HUES48 (cell line): ENCODE results near the gene MEG3.
"Not testable (repeated sequence)": the region's sequence is repeated elsewhere in the genome, so short reads cannot be mapped to it uniquely, and the experiment has no call there.

Experiments used
- H3K27ac ChIP-seq: one replicate; pipeline ENCODE4 v1.7.0; 2013; ENCODE audit warnings: low read depth, low read length, inconsistent platforms
- H3K27me3 ChIP-seq: 2 replicates; pipeline ENCODE4 v1.6.1; 2013; ENCODE audit warnings: mild to moderate bottlenecking, low read length; ENCODE audit not compliant: control insufficient read depth, insufficient read depth
- H3K36me3 ChIP-seq: 2 replicates; pipeline ENCODE4 v1.6.1; 2013; ENCODE audit warnings: low read length; ENCODE audit not compliant: control insufficient read depth, insufficient read depth
- H3K4me1 ChIP-seq: 2 replicates; pipeline ENCODE4 v1.6.1; 2013; ENCODE audit warnings: mild to moderate bottlenecking, low read length; ENCODE audit not compliant: control insufficient read depth, insufficient read depth
- H3K4me3 ChIP-seq: 2 replicates; pipeline ENCODE4 v1.5.1; 2013; ENCODE audit warnings: mild to moderate bottlenecking, low read depth, low read length
- H3K9ac ChIP-seq: 2 replicates; pipeline ENCODE4 v1.6.1; 2013; ENCODE audit warnings: mild to moderate bottlenecking, low read depth, low read length, moderate library complexity
- H3K9me3 ChIP-seq: 2 replicates; pipeline ENCODE4 v1.6.1; 2013; ENCODE audit warnings: low read length; ENCODE audit not compliant: control insufficient read depth, insufficient read depth

The MEG3 gene

DNA sequence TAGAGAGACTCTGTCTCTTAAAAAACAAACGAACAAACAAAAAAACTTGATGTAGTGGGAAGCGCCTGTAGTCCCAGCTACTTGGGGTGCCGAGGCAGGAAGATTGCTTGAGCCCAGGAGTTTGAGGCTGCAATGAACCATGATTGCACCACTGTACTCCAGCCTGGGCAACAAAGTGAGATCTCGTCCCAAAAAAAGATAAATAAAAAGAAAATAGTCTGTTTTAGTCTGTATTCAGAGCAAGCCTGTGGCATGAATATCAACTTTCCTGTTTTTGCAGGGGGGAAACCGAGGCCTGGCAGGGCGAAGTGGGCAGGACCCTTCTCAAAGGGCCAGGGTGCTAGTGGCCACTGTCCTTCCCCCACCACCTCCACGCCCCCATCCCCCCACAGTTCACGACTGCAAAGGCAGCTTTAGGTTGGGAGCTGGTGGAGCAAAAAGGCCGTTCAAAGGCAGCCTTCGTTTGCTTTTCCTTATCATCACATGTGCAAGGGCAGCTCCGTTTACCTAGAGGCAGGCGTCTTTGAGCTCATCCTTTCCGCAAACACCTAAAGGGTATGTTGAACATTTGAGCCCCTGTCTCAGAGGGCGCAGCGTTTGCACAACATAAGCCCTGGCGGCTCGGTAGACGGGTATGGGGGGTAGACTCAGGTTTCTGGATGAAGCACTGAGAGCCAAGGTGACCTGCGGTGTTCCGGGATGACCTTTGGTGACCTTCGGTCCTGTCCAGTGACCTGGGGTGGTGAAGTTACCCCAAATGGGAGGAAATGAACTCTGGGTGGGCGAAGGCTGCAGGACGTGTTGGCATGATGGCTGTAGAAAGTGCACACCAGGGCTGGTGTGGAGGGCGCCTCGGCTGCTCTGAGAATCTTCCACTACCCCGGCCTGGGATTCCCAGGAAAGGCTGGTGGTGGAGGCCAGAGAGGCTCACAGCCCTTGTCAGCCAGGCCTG is 8.7 kb upstream of the MEG3 start:
- Histone ChIP-seq H3K27ac (no peak overlapping the region), H3K9me3 (no peaks in the 10 kb centered on the region; the same call in 1 of the 2 replicates), H3K4me3 (no peak overlapping the region), H3K4me1 (peaks cover 6% of the 10 kb centered on the region), H3K27me3 (no peaks in the 10 kb centered on the region), H3K36me3 (no peaks in the 10 kb centered on the region), H3K9ac (no peak overlapping the region)

DNA sequence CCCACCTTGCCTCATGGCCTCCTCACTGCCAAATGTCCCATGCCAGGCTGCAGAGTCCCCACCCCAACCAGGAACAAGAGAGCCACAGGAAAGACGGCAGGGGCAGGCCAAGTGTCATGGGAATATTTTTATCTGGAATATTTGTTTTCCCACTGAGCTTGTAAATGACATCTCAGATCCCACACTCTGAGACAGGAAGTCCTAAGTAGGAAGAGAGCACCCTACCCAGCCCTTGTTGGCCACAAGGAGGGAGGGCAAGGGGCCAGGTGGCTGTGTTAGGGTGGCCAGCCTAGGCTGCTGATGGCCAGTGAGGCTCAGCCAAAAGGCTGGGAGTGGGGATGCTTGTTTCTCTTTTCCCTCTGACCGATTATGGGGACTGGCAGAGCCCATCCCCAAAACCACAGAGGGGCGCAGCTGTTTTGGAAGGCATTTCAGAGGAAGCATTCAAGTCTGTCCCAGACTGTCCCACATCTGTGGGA is 7.7 kb upstream of the MEG3 start:
- Histone ChIP-seq H3K27ac (no peak overlapping the region), H3K4me3 (no peak overlapping the region), H3K9me3 (no peaks in the 10 kb centered on the region), H3K9ac (no peak overlapping the region), H3K27me3 (no peaks in the 10 kb centered on the region), H3K36me3 (no peaks in the 10 kb centered on the region), H3K4me1 (peaks cover 6% of the 10 kb centered on the region)

DNA sequence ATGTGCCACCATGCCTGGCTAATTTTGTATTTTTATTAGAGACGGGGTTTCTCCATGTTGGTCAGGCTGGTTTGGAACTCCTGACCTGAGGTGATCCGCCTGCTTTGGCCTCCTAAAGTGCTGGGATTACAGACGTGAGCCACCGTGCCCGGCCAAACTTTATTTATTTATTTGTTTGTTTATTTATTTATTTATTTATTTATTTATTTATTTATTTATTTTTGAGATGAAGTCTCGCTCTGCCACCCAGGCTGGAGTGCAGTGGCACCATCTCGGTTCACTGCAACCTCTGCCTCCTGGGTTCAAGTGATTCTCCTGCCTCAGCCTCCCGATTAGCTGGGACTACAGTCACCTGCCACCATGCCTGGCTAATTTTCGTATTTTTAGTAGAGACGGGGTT is 7.0 kb upstream of the MEG3 start:
- H3K4me3 ChIP-seq, H3K4me1 ChIP-seq, H3K9me3 ChIP-seq: not testable (repeated sequence)

DNA sequence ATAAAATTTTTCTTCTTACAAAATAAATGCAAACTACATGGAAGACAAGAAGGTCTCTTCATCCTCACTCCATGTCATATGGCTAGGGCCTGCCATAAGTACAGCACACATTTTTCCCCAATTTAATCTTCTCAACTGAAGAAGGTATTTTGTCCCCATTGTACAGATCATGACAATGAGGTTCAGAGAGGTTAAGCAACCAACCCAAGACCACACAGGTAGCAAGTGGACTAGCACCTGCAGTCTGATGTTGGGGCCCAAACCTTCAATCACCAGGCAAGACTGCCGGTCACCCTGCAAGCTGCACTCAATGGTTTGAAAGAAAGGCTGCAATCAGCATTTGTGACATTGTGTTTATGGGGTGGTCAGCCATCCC is 6.5 kb upstream of the MEG3 start:
- peaks cover 6% of the 10 kb centered on the region for H3K4me1 ChIP-seq
- H3K36me3 ChIP-seq: no peaks in the 10 kb centered on the region
- H3K4me3 ChIP-seq: no peak overlapping the region
- no peak overlapping the region for H3K9ac ChIP-seq
- H3K27ac ChIP-seq: no peak overlapping the region
- H3K9me3 ChIP-seq: no peaks in the 10 kb centered on the region
- H3K27me3 ChIP-seq: no peaks in the 10 kb centered on the region

More for the DNA sequence above, 7.0 kb upstream of the MEG3 start:
- H3K27me3 ChIP-seq, H3K27ac ChIP-seq, H3K36me3 ChIP-seq, H3K9ac ChIP-seq: not testable (repeated sequence)

DNA sequence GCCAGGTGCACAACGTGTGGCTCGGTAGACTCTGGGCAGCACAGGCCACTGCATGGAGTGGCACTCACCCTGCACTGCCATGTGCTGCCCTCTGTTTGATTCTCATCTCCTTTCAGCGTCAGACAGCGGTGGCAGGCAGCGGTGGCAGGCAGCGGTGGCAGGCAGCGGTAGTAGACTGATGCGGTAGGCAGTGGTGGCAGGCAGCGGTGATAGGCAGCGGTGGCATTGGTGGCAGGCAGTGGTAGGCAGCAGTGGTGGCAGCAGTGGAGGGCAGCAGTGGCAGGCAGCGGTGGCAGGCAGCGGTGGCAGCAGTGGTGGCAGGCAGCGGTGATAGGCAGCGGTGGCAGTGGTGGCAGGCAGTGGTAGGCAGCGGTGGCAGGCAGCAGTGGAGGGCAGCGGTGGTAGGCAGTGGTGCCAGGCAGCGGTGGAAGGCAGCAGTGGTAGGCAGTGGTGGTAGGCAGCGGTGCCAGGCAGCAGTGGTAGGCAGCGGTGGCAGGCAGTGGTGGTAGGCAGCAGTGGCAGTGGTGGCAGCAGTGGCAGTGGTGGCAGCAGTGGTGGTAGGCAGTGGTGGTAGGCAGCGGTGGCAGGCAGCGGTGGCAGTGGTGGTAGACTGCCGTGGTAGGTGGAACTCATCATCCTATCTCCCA is 6.0 kb upstream of the MEG3 start:
- Histone ChIP-seq H3K36me3 (no peaks in the 10 kb centered on the region), H3K4me1 (peaks cover 6% of the 10 kb centered on the region), H3K9me3 (no peaks in the 10 kb centered on the region), H3K4me3 (no peak overlapping the region), H3K27me3 (no peaks in the 10 kb centered on the region), H3K27ac (no peak overlapping the region), H3K9ac (no peak overlapping the region)

DNA sequence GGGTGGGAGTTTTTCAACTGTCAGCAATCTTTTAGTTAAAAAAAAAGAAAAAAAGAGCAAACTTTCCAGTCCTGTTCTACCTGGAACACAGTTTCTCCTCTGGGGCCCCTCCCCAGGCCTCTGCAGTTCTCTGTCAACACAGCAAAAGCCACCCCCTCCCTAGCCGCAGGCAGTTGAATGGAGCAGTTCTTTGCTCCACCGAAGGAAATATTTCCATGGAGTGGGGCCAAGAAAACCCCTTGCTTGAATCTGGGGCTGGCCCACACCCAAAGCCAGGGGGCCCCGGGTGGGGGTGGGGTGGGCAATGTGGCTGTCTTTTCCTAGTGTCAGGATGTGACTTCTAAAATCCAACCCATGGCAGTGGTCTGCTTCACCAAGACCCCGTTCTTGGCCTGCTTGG is 5.0 kb upstream of the MEG3 start:
- no peak overlapping the region for H3K27ac ChIP-seq
- H3K4me1 ChIP-seq: peaks cover 6% of the 10 kb centered on the region
- H3K9me3 ChIP-seq: no peaks in the 10 kb centered on the region
- H3K9ac ChIP-seq: no peak overlapping the region
- H3K4me3 ChIP-seq: no peak overlapping the region
- H3K36me3 ChIP-seq: no peaks in the 10 kb centered on the region
- H3K27me3 ChIP-seq: no peaks in the 10 kb centered on the region

DNA sequence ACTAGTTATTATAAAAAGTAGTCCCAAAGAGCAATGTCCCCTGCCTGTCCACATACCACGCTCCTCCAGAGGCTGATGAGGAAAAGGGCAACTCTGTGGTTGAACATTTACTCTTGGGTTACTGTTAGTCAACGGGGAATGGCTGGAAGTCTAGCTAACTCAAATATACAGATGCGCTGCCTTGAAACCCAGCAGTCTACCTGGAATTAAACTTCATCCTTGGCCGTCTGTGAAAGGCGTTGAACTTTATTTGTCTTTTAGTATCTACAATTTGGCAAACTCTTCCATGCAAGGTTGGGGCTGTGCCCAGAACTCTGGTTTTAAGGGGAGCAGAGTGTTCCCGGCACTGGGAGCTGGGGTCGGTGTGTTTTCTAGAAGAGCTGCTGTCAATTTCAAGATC is 3.9 kb upstream of the MEG3 start:
- Histone ChIP-seq H3K4me3 (no peak overlapping the region), H3K36me3 (no peaks in the 10 kb centered on the region), H3K4me1 (no peaks in the 10 kb centered on the region), H3K27ac (no peak overlapping the region), H3K9ac (no peak overlapping the region), H3K9me3 (no peaks in the 10 kb centered on the region), H3K27me3 (no peaks in the 10 kb centered on the region)

DNA sequence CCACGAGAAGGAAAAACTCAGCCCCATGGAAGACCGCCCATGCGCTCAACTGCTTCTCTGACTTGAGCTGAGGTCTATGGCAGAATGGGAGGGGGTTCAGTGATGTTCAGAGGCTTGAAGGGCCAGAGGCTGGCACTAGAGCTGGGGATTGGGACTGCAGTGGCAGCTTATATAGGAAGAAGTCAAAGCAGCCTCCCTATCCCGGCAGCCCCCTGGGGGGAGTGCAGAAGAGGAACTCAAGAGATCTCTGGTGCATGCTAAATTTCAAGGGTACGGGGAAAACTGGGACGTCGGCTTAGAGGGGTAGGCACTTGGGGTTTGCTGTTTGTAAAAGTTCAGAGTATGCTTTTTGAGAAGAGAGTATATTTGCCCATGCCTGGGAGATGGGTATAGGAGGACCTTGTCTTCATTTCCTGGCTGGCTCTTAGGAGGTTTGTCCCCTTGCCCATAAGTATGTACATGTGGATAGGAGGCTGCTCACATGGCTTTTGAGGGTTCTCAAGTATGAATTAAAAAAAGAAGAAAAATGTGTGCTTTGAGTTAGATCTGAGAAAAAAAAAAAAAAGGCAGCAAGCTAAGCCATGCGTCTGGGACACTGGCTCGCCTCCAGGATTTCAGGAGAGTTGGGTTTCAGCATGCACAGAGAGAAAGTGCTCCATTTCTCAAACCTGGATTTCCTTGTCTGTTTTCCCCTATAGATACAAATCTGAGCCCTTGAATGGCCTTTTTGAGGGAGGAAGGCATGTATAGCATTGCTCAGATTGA is 3.2 kb upstream of the MEG3 start:
- no peak overlapping the region for H3K9ac ChIP-seq
- H3K36me3 ChIP-seq: no peaks in the 10 kb centered on the region
- no peak overlapping the region for H3K4me3 ChIP-seq
- no peak overlapping the region for H3K27ac ChIP-seq
- no peaks in the 10 kb centered on the region for H3K27me3 ChIP-seq
- H3K4me1 ChIP-seq: no peaks in the 10 kb centered on the region
- no peaks in the 10 kb centered on the region; the same call in 1 of the 2 replicates for H3K9me3 ChIP-seq

DNA sequence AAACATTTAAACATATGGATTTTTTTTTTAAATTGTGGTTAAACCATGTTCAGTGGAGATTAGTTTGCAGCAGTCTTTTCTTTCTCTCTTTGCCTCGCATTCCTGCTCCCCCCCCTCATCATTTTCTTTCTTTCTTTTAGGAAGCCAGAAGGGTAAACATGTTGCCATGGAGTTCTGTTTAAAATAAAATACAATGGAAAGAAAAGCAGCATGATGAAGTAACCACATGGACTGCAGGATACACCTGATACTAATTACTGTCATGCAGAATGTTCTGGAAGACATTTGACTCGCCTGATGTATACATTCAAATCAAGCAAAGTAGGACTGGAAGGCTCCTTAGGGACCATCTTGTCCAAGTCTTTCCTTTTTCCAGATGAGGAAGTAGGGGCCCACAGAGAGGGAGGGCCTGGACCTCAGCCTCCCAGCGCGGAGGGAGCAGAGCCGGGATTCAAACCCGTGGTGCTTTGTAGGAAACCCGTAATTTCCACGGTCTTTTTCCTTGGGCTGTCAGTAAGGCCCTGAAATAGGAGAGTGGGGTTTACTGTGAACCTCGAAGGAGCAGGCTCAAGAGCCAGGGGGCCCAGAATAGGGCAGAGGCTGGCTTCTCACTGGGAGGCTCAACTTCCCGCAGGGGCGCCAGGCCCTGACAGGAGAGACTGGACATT is 2.4 kb upstream of the MEG3 start:
- Histone ChIP-seq H3K27ac (no peak overlapping the region), H3K4me3 (no peak overlapping the region), H3K4me1 (no peaks in the 10 kb centered on the region), H3K36me3 (no peaks in the 10 kb centered on the region), H3K27me3 (no peaks in the 10 kb centered on the region), H3K9me3 (no peaks in the 10 kb centered on the region; the same call in 1 of the 2 replicates), H3K9ac (no peak overlapping the region)

DNA sequence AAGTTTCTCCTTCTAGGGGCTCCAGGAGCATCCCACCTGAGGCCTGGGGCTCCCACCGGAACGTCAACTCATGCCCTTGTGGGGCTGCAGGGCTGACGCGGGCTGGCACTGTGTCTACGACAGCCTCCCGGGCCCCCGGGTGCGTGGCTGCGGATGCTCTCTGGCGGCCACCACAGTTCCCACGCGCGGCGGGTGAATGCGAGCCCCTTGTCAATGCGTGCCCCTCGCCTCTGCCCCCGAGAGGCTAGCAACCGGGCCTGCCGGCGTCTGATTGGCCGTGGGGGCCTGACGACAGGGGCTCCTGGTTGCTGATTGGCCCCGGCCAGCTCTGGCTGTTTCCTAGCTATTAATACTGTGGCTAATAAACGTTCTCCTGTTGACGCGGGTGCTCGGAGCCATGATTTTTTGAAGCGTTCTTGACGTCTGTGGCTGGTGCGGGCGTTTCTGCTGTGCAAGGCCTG is 1.8 kb upstream of the MEG3 start:
- peaks cover 4% of the 10 kb centered on the region for H3K36me3 ChIP-seq
- H3K9ac ChIP-seq: no peak overlapping the region
- H3K4me3 ChIP-seq: no peak overlapping the region
- no peaks in the 10 kb centered on the region for H3K27me3 ChIP-seq
- no peaks in the 10 kb centered on the region for H3K4me1 ChIP-seq
- no peak overlapping the region for H3K27ac ChIP-seq
- no peaks in the 10 kb centered on the region; the same call in 1 of the 2 replicates for H3K9me3 ChIP-seq
